Suprapubic skin (tissue), 4 donors: Measurements from ENCODE around the gene NEK10.

Experiments
- CTCF ChIP-seq, 2 donors: fragments of 200-600 bp in 1 of 2; fragments of 450-650 bp in 1 of 2; sonication (generic) in 1 of 2; IDR thresholded peaks; one replicate each; pipeline ENCODE4 v1.5.1; 2016 to 2019; ENCODE audit warnings: antibody characterized with exemption in 2 of 2, mild to moderate bottlenecking in 1 of 2, moderate library complexity in 1 of 2
- EP300 ChIP-seq: sonication (generic); formaldehyde crosslinking; IDR thresholded peaks from one replicate; pipeline ENCODE4 v1.6.1; 2017; ENCODE audit warnings: antibody characterized with exemption
- POLR2A ChIP-seq, 2 donors: fragments of 450-650 bp; IDR thresholded peaks; one replicate each; pipeline ENCODE4 v1.6.1; 2017; ENCODE audit warnings: antibody characterized with exemption in 2 of 2, mild to moderate bottlenecking in 2 of 2, moderate library complexity in 2 of 2
- POLR2AphosphoS5 ChIP-seq, 3 donors: sonication (generic); formaldehyde crosslinking; IDR thresholded peaks; one replicate each; pipeline ENCODE4 v1.6.1; 2017; ENCODE audit warnings: antibody characterized with exemption in 3 of 3

DNA sequence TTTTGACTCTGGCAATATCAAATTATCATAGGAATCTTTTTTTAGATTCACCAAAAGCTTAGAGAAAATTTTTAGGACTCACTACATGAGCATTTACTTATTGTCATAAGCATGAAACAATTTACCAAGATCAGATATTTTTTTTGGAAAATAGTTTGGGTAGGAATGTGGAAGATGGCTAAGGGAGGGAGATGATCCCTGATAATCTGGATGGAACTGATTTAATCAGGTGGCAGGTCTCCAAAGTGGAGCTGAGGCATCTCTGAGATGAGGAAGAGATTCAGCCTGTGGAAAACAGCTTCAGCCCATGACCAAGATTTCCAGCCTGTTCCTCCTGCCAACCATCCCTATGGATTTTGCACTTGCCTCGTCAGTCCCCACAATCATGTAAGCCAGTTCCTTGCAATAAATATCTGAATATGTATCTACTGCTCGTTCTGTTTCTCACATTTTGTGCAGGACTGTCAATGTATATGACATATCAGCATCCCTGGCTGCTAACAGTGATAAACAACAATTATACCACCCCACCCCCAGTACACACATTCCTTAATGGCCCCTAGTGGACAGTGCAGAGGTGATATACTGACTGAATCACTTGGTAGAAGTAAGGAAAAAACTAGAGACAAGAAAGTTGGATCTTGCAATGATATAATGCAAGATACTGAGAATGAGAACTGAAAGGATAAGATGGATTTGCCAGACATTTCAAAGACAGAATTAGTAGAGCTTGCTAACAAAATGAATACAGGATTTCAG, 183.8 kb downstream of the NEK10 start:
- TF ChIP-seq CTCF (IDR thresholded peaks at IDR 0.05) (no peak), POLR2A (IDR thresholded peaks at IDR 0.05) (no peak), POLR2AphosphoS5 (IDR thresholded peaks at IDR 0.05) (no peak), EP300 (no peak)
